ENCODE data around the gene GALNS. TPM values are rescaled to one million over a fixed set of nuclear protein-coding genes. Genes with fewer than 3 reads are reported as not detected.
"Not testable (repeated sequence)": the region's sequence is repeated elsewhere in the genome, so short reads cannot be mapped to it uniquely, and the experiment has no call there.

The GALNS gene
- total and polyA plus RNA-seq, 2 donors (not counting 3 experiments of a cell fraction or from before 2014, with no cell fraction given): 21.8 to 40.2 TPM

DNA sequence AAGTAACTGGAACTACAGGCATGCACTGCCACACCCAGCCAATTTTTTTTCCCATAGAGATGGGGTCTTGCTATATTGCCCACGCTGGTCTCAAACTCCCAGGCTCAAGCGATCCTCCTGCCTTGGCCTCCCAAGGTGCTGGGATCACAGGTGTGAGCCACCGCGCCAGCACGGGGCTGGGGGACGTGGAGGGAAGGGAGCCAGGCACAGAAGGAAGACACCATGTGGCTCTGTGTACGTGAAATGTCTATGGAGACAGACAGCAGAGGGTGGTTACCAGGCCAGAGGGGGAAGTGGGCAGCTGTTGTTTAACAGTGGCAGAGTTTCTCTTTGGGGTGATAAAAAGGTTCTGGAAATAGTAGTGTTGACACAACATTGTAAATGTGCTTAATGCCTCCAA is 67.2 kb downstream of the GALNS start:
- TF ChIP-seq MYC (IDR thresholded peaks at IDR 0.05; ENCODE audit: low read depth, low read length): no peak
- TF ChIP-seq EZH2 (IDR thresholded peaks at IDR 0.05; ENCODE audit: borderline replicate concordance, low read depth, low read length, severe bottlenecking): no peak
- TF ChIP-seq POLR2A (IDR thresholded peaks at IDR 0.05; ENCODE audit: low read depth, low read length): no peak
- no peak for TF ChIP-seq JUN (IDR thresholded peaks at IDR 0.05; ENCODE audit: borderline replicate concordance, insufficient read depth, insufficient read length, low read depth)
- no peak for TF ChIP-seq POLR2AphosphoS5 (IDR thresholded peaks at IDR 0.05; ENCODE audit: insufficient read depth, low read depth, low read length)
- TF ChIP-seq GATA2 (IDR thresholded peaks at IDR 0.05; ENCODE audit: insufficient read depth, insufficient read length, low read depth, low read length): no peak
- TF ChIP-seq FOS (IDR thresholded peaks at IDR 0.05; ENCODE audit: borderline replicate concordance, insufficient read depth, low read length): no peak
- TF ChIP-seq, protein P1, sequence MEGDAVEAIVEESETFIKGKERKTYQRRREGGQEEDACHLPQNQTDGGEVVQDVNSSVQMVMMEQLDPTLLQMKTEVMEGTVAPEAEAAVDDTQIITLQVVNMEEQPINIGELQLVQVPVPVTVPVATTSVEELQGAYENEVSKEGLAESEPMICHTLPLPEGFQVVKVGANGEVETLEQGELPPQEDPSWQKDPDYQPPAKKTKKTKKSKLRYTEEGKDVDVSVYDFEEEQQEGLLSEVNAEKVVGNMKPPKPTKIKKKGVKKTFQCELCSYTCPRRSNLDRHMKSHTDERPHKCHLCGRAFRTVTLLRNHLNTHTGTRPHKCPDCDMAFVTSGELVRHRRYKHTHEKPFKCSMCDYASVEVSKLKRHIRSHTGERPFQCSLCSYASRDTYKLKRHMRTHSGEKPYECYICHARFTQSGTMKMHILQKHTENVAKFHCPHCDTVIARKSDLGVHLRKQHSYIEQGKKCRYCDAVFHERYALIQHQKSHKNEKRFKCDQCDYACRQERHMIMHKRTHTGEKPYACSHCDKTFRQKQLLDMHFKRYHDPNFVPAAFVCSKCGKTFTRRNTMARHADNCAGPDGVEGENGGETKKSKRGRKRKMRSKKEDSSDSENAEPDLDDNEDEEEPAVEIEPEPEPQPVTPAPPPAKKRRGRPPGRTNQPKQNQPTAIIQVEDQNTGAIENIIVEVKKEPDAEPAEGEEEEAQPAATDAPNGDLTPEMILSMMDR (IDR thresholded peaks at IDR 0.05; ENCODE audit: extremely low read depth in 1 of 2, insufficient read depth in 1 of 2, low read depth in 1 of 2, low read length in 2 of 2): no peak
- TF ChIP-seq, protein P2, sequence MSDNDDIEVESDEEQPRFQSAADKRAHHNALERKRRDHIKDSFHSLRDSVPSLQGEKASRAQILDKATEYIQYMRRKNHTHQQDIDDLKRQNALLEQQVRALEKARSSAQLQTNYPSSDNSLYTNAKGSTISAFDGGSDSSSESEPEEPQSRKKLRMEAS (IDR thresholded peaks at IDR 0.05; ENCODE audit: insufficient read depth, insufficient read length): no peak
- H4K20me1 ChIP-seq (replicated peaks; ENCODE audit: control insufficient read depth, extremely low read depth, insufficient read depth, low read length): no peaks in the 10 kb centered on the region
- H3K9ac ChIP-seq (replicated peaks; ENCODE audit: extremely low read depth, insufficient read depth, low read length): no peak overlapping the region
- no peak overlapping the region for H3K27ac ChIP-seq (ENCODE audit: insufficient read depth, low read depth, low read length)
- H3K9me1 ChIP-seq (replicated peaks; ENCODE audit: control insufficient read depth, extremely low read depth, insufficient read depth, low read length): no peaks in the 10 kb centered on the region
- POLR2A ChIA-PET: no interaction called here
- intact Hi-C loops (cut with micrococcal nuclease): no loop called here
- peaks cover 0 to 4% of the 10 kb centered on the region in 2 experiments for H3K27me3 ChIP-seq (ENCODE audit: control insufficient read depth in 2 of 2, insufficient read depth in 2 of 2, low read length in 2 of 2)
- dilution Hi-C loops (cut with MboI; ENCODE audit: extremely low pct_ligation_motif_present, low sequenced_read_pairs): no loop called here
- no peak overlapping the region for H2AFZ ChIP-seq (ENCODE audit: low read depth, low read length)
- H3K4me1 ChIP-seq (ENCODE audit: control insufficient read depth, extremely low read depth, insufficient read depth, low read length): peaks cover 2% of the 10 kb centered on the region
- H3K79me2 ChIP-seq (ENCODE audit: control insufficient read depth, insufficient read depth, low read length): no peaks in the 10 kb centered on the region
- CTCF ChIA-PET: no interaction called here
- DNase-seq (ENCODE audit: low read depth, low spot score) (no peak), FAIRE-seq (no peak)
- no peak overlapping the region for H3K4me3 ChIP-seq (replicated peaks in 1 of 3; ENCODE audit: insufficient read depth in 1 of 3, low read depth in 1 of 3, low read length in 3 of 3)
- H3K4me2 ChIP-seq (ENCODE audit: insufficient read depth, low read length): no peak overlapping the region
- no peaks in the 10 kb centered on the region for H3K36me3 ChIP-seq (ENCODE audit: control insufficient read depth in 2 of 2, extremely low read depth in 1 of 2, insufficient read depth in 2 of 2, low read length in 2 of 2)
- no peaks in the 10 kb centered on the region for H3K9me3 ChIP-seq (replicated peaks; ENCODE audit: control insufficient read depth, insufficient read depth, low read length)
- no TSS peak for BruUV-seq (replicated peaks)

DNA sequence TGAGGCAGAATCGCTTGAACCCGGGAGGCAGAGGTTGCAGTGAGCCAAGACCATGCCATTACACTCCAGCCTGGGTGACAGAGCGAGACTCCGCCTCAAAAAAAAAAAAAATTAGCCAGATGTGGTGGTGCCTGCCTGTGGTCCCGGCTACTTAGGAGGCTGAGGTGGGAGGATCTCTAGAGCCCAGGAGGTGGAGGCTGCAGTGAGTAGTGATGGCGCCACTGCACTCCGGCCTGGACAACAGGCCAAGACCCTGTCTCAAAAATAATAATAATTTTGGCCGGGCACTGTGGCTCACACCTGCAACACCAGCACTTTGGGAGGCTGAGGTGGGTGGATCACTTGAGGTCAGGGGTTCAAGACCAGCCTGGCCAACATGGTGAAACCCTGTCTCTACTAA is 68.0 kb downstream of the GALNS start:
- H3K9ac ChIP-seq (replicated peaks; ENCODE audit: extremely low read depth, insufficient read depth, low read length); H3K27ac ChIP-seq (ENCODE audit: insufficient read depth, low read depth, low read length); H4K20me1 ChIP-seq (replicated peaks; ENCODE audit: control insufficient read depth, extremely low read depth, insufficient read depth, low read length); H3K4me2 ChIP-seq (ENCODE audit: insufficient read depth, low read length); H3K36me3 ChIP-seq (ENCODE audit: control insufficient read depth in 2 of 2, extremely low read depth in 1 of 2, insufficient read depth in 2 of 2, low read length in 2 of 2); H3K27me3 ChIP-seq (ENCODE audit: control insufficient read depth in 2 of 2, insufficient read depth in 2 of 2, low read length in 2 of 2); dilution Hi-C loops (cut with MboI; ENCODE audit: extremely low pct_ligation_motif_present, low sequenced_read_pairs); POLR2A ChIA-PET; H3K79me2 ChIP-seq (ENCODE audit: control insufficient read depth, insufficient read depth, low read length); FAIRE-seq; intact Hi-C loops (cut with micrococcal nuclease); H3K9me1 ChIP-seq (replicated peaks; ENCODE audit: control insufficient read depth, extremely low read depth, insufficient read depth, low read length); H2AFZ ChIP-seq (ENCODE audit: low read depth, low read length); H3K4me3 ChIP-seq (replicated peaks in 1 of 3; ENCODE audit: insufficient read depth in 1 of 3, low read depth in 1 of 3, low read length in 3 of 3); H3K9me3 ChIP-seq (replicated peaks; ENCODE audit: control insufficient read depth, insufficient read depth, low read length); DNase-seq (ENCODE audit: low read depth, low spot score); BruUV-seq (replicated peaks); H3K4me1 ChIP-seq (ENCODE audit: control insufficient read depth, extremely low read depth, insufficient read depth, low read length): not testable (repeated sequence)
- CTCF ChIA-PET: interaction anchor here (2.9 kb wide), 1 partner anchor 51 kb away, joined by 24 read pairs; no protein-coding TSS in a partner anchor
